GM18508 (cell line): ENCODE data around the gene ADORA2B.
"Not testable (repeated sequence)": the region's sequence is repeated elsewhere in the genome, so short reads cannot be mapped to it uniquely, and the experiment has no call there.

Experiments
- ATAC-seq: cut with Tn5 transposase; IDR thresholded peaks from one replicate; pipeline ENCODE4 v1.9.1; 2021; ENCODE audit warnings: moderate number of reproducible peaks; ENCODE audit not compliant: insufficient read depth, unreplicated experiment

ADORA2B gene

GRCh38 chr17:15944759-15945526 is at the start of gene ADORA2B:
ADORA2B (plus strand) TSS chr17:15945130; CDS start chr17:15945249, 119 bp downstream.
- ATAC-seq = no peak

- ATAC-seq = no peak
Measured at GRCh38 chr17:15896277-15896676, 48.7 kb upstream of the ADORA2B start.

GRCh38 chr17:15896834-15897233 is 48.1 kb upstream of the ADORA2B start:
- no peak for ATAC-seq

- ATAC-seq = not testable (repeated sequence)
Measured at GRCh38 chr17:15899596-15899995, 45.3 kb upstream of the ADORA2B start.

GRCh38 chr17:15900871-15901270 is 44.1 kb upstream of the ADORA2B start:
- ATAC-seq = no peak

- ATAC-seq = not testable (repeated sequence)
Measured at GRCh38 chr17:15905236-15905635, 39.7 kb upstream of the ADORA2B start.

- no peak for ATAC-seq
Measured at GRCh38 chr17:15907290-15907689, 37.6 kb upstream of the ADORA2B start.

GRCh38 chr17:15908378-15908777 is 36.6 kb upstream of the ADORA2B start:
- no peak for ATAC-seq

- no peak for ATAC-seq
Measured at GRCh38 chr17:15909481-15909991, 35.4 kb upstream of the ADORA2B start.

GRCh38 chr17:15910791-15911190 is 34.1 kb upstream of the ADORA2B start:
- ATAC-seq = no peak

- ATAC-seq = not testable (repeated sequence)
Measured at GRCh38 chr17:15911701-15912100, 33.2 kb upstream of the ADORA2B start.

- no peak for ATAC-seq
Measured at GRCh38 chr17:15912416-15912955, 32.4 kb upstream of the ADORA2B start.

- no peak for ATAC-seq
Measured at GRCh38 chr17:15913826-15914225, 31.1 kb upstream of the ADORA2B start.

- no peak for ATAC-seq
Measured at GRCh38 chr17:15914400-15915170, 30.3 kb upstream of the ADORA2B start.

- no peak for ATAC-seq
Measured at GRCh38 chr17:15915961-15916360, 29.0 kb upstream of the ADORA2B start.

GRCh38 chr17:15917021-15917437 is 27.9 kb upstream of the ADORA2B start:
- no peak for ATAC-seq

GRCh38 chr17:15917438-15918027 is 27.4 kb upstream of the ADORA2B start:
- ATAC-seq = no peak

GRCh38 chr17:15918261-15918660 is 26.7 kb upstream of the ADORA2B start:
- no peak for ATAC-seq

GRCh38 chr17:15918661-15919259 is 26.2 kb upstream of the ADORA2B start:
- ATAC-seq = no peak

- no peak for ATAC-seq
Measured at GRCh38 chr17:15919466-15919865, 25.5 kb upstream of the ADORA2B start.
